H1 (cell line): ENCODE measurements around the gene SLC22A6.

Source experiments
- ATF2 ChIP-seq: IDR thresholded peaks from 2 replicates; pipeline ENCODE4 v1.6.1; 2012; ENCODE audit warnings: low read length, inconsistent platforms
- CTCF ChIP-seq, 3 experiments: IDR thresholded peaks; 1 replicate in 2 of 3; 2 replicates in 1 of 3; pipeline versions ENCODE4 v1.5.1 to v1.6.1; 2011; ENCODE audit warnings: low read length in 3 of 3, mild to moderate bottlenecking in 3 of 3, inconsistent platforms in 2 of 3, low read depth in 1 of 3, moderate library complexity in 1 of 3; ENCODE audit not compliant: insufficient read depth in 1 of 3; ENCODE audit errors: control extremely low read depth in 1 of 3
- EP300 ChIP-seq, 2 experiments: IDR thresholded peaks; 1 replicate in 1 of 2; 2 replicates in 1 of 2; pipeline ENCODE4 v1.6.1; 2011 to 2012; ENCODE audit warnings: low read depth in 2 of 2, low read length in 2 of 2, mild to moderate bottlenecking in 2 of 2, borderline replicate concordance in 1 of 2, inconsistent platforms in 1 of 2, moderate library complexity in 1 of 2
- GABPA ChIP-seq: IDR thresholded peaks from 2 replicates; pipeline ENCODE4 v1.6.1; 2011; ENCODE audit warnings: mild to moderate bottlenecking, low read length, moderate library complexity, borderline replicate concordance; ENCODE audit not compliant: insufficient read depth
- GTF2F1 ChIP-seq: IDR thresholded peaks from 2 replicates; pipeline ENCODE4 v1.6.1; 2012; ENCODE audit warnings: low read depth, low read length, improper control_type of control experiment, borderline replicate concordance
- HDAC2 ChIP-seq, 2 experiments: fragments of 300-600 bp in 1 of 2; sonication (generic) in 1 of 2; IDR thresholded peaks; 2 replicates each; pipeline ENCODE4 v1.6.1; 2011 to 2012; ENCODE audit warnings: low read depth in 2 of 2, low read length in 2 of 2, mild to moderate bottlenecking in 2 of 2, moderate library complexity in 2 of 2, borderline replicate concordance in 1 of 2, inconsistent platforms in 1 of 2
- MAX ChIP-seq: IDR thresholded peaks from 2 replicates; pipeline ENCODE4 v1.6.1; 2012; ENCODE audit warnings: inconsistent platforms
- NRF1 ChIP-seq: IDR thresholded peaks from 2 replicates; pipeline ENCODE4 v1.6.1; 2011; ENCODE audit warnings: mild to moderate bottlenecking, low read depth, low read length, improper control_type of control experiment
- POLR2A ChIP-seq, 2 experiments: IDR thresholded peaks; 1 replicate in 1 of 2; 2 replicates in 1 of 2; pipeline ENCODE4 v1.6.1; 2011; ENCODE audit warnings: low read depth in 2 of 2, low read length in 2 of 2, mild to moderate bottlenecking in 2 of 2; ENCODE audit errors: control extremely low read depth in 1 of 2
- TAF1 ChIP-seq: IDR thresholded peaks from 2 replicates; pipeline ENCODE4 v1.6.1; 2011; ENCODE audit warnings: mild to moderate bottlenecking, low read depth, low read length
- TEAD4 ChIP-seq: IDR thresholded peaks from 2 replicates; pipeline ENCODE4 v1.6.1; 2012; ENCODE audit warnings: low read depth, low read length, inconsistent platforms, mixed read lengths
- TF ChIP-seq, protein P1 (sequence below): IDR thresholded peaks from 2 replicates; pipeline ENCODE4 v1.6.1; 2011; ENCODE audit warnings: low read depth, mild to moderate bottlenecking, low read length; ENCODE audit not compliant: insufficient read depth

- TF ChIP-seq MAX (no peak), EP300 (IDR thresholded peaks at IDR 0.05; ENCODE audit: borderline replicate concordance in 1 of 2, low read depth in 2 of 2, low read length in 2 of 2) (no peak), TEAD4 (no peak), CTCF (IDR thresholded peaks at IDR 0.05; ENCODE audit: control extremely low read depth in 1 of 3, insufficient read depth in 1 of 3, low read depth in 1 of 3, low read length in 3 of 3) (no peak), GABPA (no peak), ATF2 (no peak), NRF1 (no peak), HDAC2 (IDR thresholded peaks at IDR 0.05; ENCODE audit: borderline replicate concordance in 1 of 2, low read depth in 2 of 2, low read length in 2 of 2) (no peak), TAF1 (no peak), POLR2A (IDR thresholded peaks at IDR 0.05; ENCODE audit: control extremely low read depth in 1 of 2, low read depth in 2 of 2, low read length in 2 of 2) (no peak), GTF2F1 (no peak)
- TF ChIP-seq, protein P1, sequence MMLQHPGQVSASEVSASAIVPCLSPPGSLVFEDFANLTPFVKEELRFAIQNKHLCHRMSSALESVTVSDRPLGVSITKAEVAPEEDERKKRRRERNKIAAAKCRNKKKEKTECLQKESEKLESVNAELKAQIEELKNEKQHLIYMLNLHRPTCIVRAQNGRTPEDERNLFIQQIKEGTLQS = no peak
Measured at GRCh38 chr11:62933285-62933684, 51.5 kb downstream of the SLC22A6 start.
